Caco-2 (cell line): ENCODE results near the gene HRNR. TPM values are rescaled to one million over a fixed set of nuclear protein-coding genes. Genes with fewer than 3 reads are reported as not detected.
"Not testable (repeated sequence)": the region's sequence is repeated elsewhere in the genome, so short reads cannot be mapped to it uniquely, and the experiment has no call there.

ENCODE experiments used
- Bru-seq: library from RNA; stranded (reverse); fragments of 400-500 nt; gene quantifications from one replicate; lab custom pipeline; 2021; lab: Mats Ljungman, UMichigan
- BruChase-seq, 2 experiments: library from RNA; stranded (reverse); fragments of 400-500 nt; gene quantifications; one replicate each; lab custom pipeline; 2021; lab: Mats Ljungman, UMichigan
- BruUV-seq: library from RNA; stranded (reverse); fragments of 400-500 nt; replicated peaks from 2 replicates; lab custom pipeline; 2021; lab: Mats Ljungman, UMichigan
- CTCF ChIA-PET: fragments of 300-600 bp; sonication (Branson Sonifier 250); formaldehyde crosslinking; loops from one replicate; lab custom pipeline; 2022; ENCODE audit warnings: antibody characterized with exemption; lab: Charles Lee
- POLR2A ChIA-PET: fragments of 300-600 bp; sonication (Branson Sonifier 250); formaldehyde crosslinking; loops from one replicate; lab custom pipeline; 2022; ENCODE audit warnings: antibody characterized with exemption; lab: Charles Lee
- DNase-seq, 2 experiments: peaks; one replicate each; pipeline versions ENCODE4 v3.0.0 to v3.0.0-alpha.2; 2020 to 2022
- H3K27me3 ChIP-seq: replicated peaks from 2 replicates; pipeline ENCODE4 v1.6.0; 2011; ENCODE audit warnings: low read length; ENCODE audit not compliant: control insufficient read depth, insufficient read depth
- H3K36me3 ChIP-seq: 2 replicates; pipeline ENCODE4 v1.5.1; 2011; ENCODE audit warnings: low read length; ENCODE audit not compliant: control insufficient read depth, insufficient read depth
- H3K4me1 ChIP-seq: fragments of 250-450 bp; sonication (Bioruptor Pico); 2 replicates; pipeline ENCODE4 v1.5.1; 2020; ENCODE audit warnings: mild to moderate bottlenecking
- H3K4me3 ChIP-seq: 2 replicates; pipeline ENCODE4 v1.5.1; 2011; ENCODE audit warnings: low read depth, mild to moderate bottlenecking, control low read depth, low read length
- H3K9me3 ChIP-seq: fragments of 250-450 bp; sonication (Bioruptor Pico); 2 replicates; pipeline ENCODE4 v1.5.1; 2020; ENCODE audit warnings: mild to moderate bottlenecking, moderate library complexity
- H3K27ac Mint-ChIP-seq: one replicate; pipeline ENCODE4 v1.8.0; 2022; ENCODE audit warnings: mixed read lengths; ENCODE audit not compliant: unreplicated experiment
- H3K27me3 Mint-ChIP-seq: one replicate; pipeline ENCODE4 v1.8.0; 2022; ENCODE audit warnings: mixed read lengths; ENCODE audit not compliant: insufficient read depth, unreplicated experiment
- H3K36me3 Mint-ChIP-seq: one replicate; pipeline ENCODE4 v1.8.0; 2022; ENCODE audit warnings: mild to moderate bottlenecking, mixed read lengths; ENCODE audit not compliant: insufficient read depth, unreplicated experiment
- H3K4me1 Mint-ChIP-seq: one replicate; pipeline ENCODE4 v1.8.0; 2022; ENCODE audit warnings: low read depth, mixed read lengths; ENCODE audit not compliant: unreplicated experiment
- H3K4me3 Mint-ChIP-seq: one replicate; pipeline ENCODE4 v1.8.0; 2022; ENCODE audit warnings: mild to moderate bottlenecking, moderate library complexity, mixed read lengths; ENCODE audit not compliant: unreplicated experiment
- H3K9me3 Mint-ChIP-seq: one replicate; pipeline ENCODE4 v1.8.0; 2022; ENCODE audit warnings: mixed read lengths; ENCODE audit not compliant: unreplicated experiment
- CTCF ChIP-seq, 2 experiments: fragments of 200-600 bp in 1 of 2; IDR thresholded peaks; 1 replicate in 1 of 2; 2 replicates in 1 of 2; pipeline versions ENCODE4 v1.5.1 to v1.8.0; 2011 to 2022; ENCODE audit warnings: antibody characterized with exemption in 1 of 2, control low read depth in 1 of 2, inconsistent platforms in 1 of 2, low read depth in 1 of 2, low read length in 1 of 2, mild to moderate bottlenecking in 1 of 2, moderate library complexity in 1 of 2; ENCODE audit not compliant: insufficient read depth in 1 of 2, severe bottlenecking in 1 of 2, unreplicated experiment in 1 of 2
- intact Hi-C: fragments of 100-400 bp; cut with micrococcal nuclease; formaldehyde crosslinking; loops from one replicate; pipeline ENCODE4 v1.10.0; 2022; ENCODE audit not compliant: unreplicated experiment
- long read RNA-seq: library from polyadenylated mRNA; stranded (forward); transcript quantifications from one replicate; pipeline ENCODE4 v2.0.0, GENCODE V29; 2022
- total RNA-seq: library from RNA; stranded (reverse); gene quantifications from 2 replicates; pipeline ENCODE4 v1.2.3, GENCODE V29; 2022

The HRNR gene
- total RNA-seq (not detected in 2 replicates), Bru-seq, nascent RNA (not detected), BruChase-seq, experiment 1, labeled RNA remaining after a 2-hour chase (not detected), BruChase-seq, experiment 2, labeled RNA remaining after a 6-hour chase (not detected)
- long read RNA-seq = 0 reads

DNA sequence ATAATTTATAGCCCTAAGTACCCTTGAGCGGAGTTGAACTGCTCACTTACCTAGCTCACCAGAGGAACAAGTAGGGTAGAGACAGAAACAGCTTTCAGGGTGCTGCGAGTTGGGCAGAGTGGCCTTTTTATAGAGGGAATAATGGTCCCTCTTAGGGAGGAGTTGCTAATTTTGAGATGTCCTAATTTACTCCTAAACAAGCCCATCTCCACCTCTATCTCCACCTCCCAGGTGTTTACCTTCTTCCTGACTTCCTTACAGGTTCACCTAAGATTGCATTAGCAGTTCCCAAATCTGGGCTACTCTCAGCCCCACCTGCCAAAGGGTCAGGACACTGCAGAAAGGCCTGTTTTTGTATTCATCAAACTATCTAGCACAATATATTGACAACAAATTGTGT lies at the start of gene HRNR:
Gene HRNR, minus strand, starts transcription at position 101 of the 400 bp plus-strand sequence. CDS start 940 bp downstream, outside the sequence.
- no peak for TF ChIP-seq CTCF (IDR thresholded peaks at IDR 0.05; ENCODE audit: insufficient read depth in 1 of 2, low read depth in 1 of 2, low read length in 1 of 2, severe bottlenecking in 1 of 2, unreplicated experiment in 1 of 2)

GRCh38 chr1:152256394-152256793 lies 32.4 kb upstream of the HRNR start:
- H3K4me1 ChIP-seq, H3K36me3 Mint-ChIP-seq, H3K27me3 Mint-ChIP-seq, H3K4me3 ChIP-seq, H3K9me3 Mint-ChIP-seq, DNase-seq, POLR2A ChIA-PET, H3K36me3 ChIP-seq, H3K27me3 ChIP-seq, H3K4me1 Mint-ChIP-seq, CTCF ChIA-PET, H3K27ac Mint-ChIP-seq, BruUV-seq, H3K4me3 Mint-ChIP-seq, H3K9me3 ChIP-seq, intact Hi-C loops: not testable (repeated sequence)

More for the DNA sequence above, at the start of gene HRNR:
- H3K27ac Mint-ChIP-seq = no peak within 1 kb of the TSS
- Histone ChIP-seq H3K4me1 (no peaks in the 10 kb centered on the region), H3K36me3 (no peaks in the 10 kb centered on the region), H3K27me3 (no peaks in the 10 kb centered on the region), H3K4me3 (no peak within 1 kb of the TSS), H3K9me3 (no peaks in the 10 kb centered on the region)
- H3K27me3 Mint-ChIP-seq = peaks cover 11% of the 10 kb centered on the region
- H3K4me3 Mint-ChIP-seq = no peak within 1 kb of the TSS
- DNase-seq = no peak
- peaks cover 14% of the 10 kb centered on the region for H3K9me3 Mint-ChIP-seq
- H3K4me1 Mint-ChIP-seq = no peaks in the 10 kb centered on the region
- intact Hi-C loops = no loop called here
- ChIA-PET CTCF (no interaction called here), POLR2A (no interaction called here)
- BruUV-seq = no TSS peak
- no peaks in the 10 kb centered on the region for H3K36me3 Mint-ChIP-seq

DNA sequence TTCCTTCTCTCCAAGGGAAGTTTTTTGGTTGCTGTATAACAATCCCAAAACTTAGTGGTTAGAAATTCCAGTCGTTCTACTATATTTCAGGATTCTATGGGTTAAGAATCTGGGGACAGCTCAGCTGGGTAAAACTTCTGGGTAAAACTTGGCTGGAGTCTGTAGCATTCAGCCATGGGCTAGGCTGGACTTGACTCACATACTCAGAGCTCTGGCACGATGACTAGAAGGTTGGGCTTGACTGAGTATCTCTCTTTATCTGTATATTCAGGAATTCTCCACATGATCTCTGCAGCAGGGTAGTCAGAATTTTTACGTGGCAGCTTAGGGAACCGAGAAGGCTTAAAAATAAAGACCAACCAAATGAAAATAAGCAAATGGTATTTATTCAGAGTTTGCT lies 28.2 kb upstream of the HRNR start:
- peaks cover 3% of the 10 kb centered on the region for H3K27me3 Mint-ChIP-seq
- H3K9me3 Mint-ChIP-seq = no peaks in the 10 kb centered on the region
- ChIA-PET POLR2A (no interaction called here), CTCF (no interaction called here)
- no peak overlapping the region for H3K4me3 Mint-ChIP-seq
- H3K36me3 Mint-ChIP-seq = no peaks in the 10 kb centered on the region
- no peaks in the 10 kb centered on the region for H3K36me3 ChIP-seq
- H3K27ac Mint-ChIP-seq = no peak overlapping the region
- H3K4me1 ChIP-seq = no peaks in the 10 kb centered on the region
- no peak for TF ChIP-seq CTCF (IDR thresholded peaks at IDR 0.05; ENCODE audit: insufficient read depth in 1 of 2, low read depth in 1 of 2, low read length in 1 of 2, severe bottlenecking in 1 of 2, unreplicated experiment in 1 of 2)
- no peak overlapping the region for H3K4me3 ChIP-seq
- no peaks in the 10 kb centered on the region for H3K9me3 ChIP-seq
- no TSS peak for BruUV-seq
- intact Hi-C loops = no loop called here
- DNase-seq = no peak
- no peaks in the 10 kb centered on the region for H3K27me3 ChIP-seq
- no peaks in the 10 kb centered on the region for H3K4me1 Mint-ChIP-seq
